Measurements from ENCODE around the gene C11orf16. TPM values are rescaled to one million over a fixed set of nuclear protein-coding genes. Genes with fewer than 3 reads are reported as not detected.

C11orf16 gene
- polyA plus RNA-seq, 1 of the 3 experiments (the other 2 are of a cell fraction): not detected

GRCh38 chr11:8967184-8967583, 34.4 kb upstream of the C11orf16 start:
- Histone ChIP-seq H3K4me2 (no peak overlapping the region), H3K36me3 (replicated peaks in 1 of 2; ENCODE audit: control insufficient read depth in 1 of 2, insufficient read depth in 2 of 2, low read length in 1 of 2) (peaks cover 3 to 5% of the 10 kb centered on the region in 2 experiments), H3K27me3 (ENCODE audit: insufficient read depth) (no peaks in the 10 kb centered on the region), H3K9me2 (no peaks in the 10 kb centered on the region), H3K9me3 (no peaks in the 10 kb centered on the region), H4K20me1 (ENCODE audit: insufficient read depth) (no peaks in the 10 kb centered on the region), H3K79me2 (ENCODE audit: insufficient read depth) (peaks cover 23% of the 10 kb centered on the region), H3F3A (replicated peaks; ENCODE audit: insufficient read depth) (no peaks in the 10 kb centered on the region), H3K4me1 (ENCODE audit: control insufficient read depth in 1 of 2, insufficient read depth in 2 of 2, low read depth in 1 of 2, low read length in 1 of 2) (peaks cover 3 to 13% of the 10 kb centered on the region in 2 experiments; a peak in 2 of 4 replicates), H3K27ac (ENCODE audit: low read depth in 2 of 2, low read length in 1 of 2) (no peak overlapping the region), H3K4me3 (ENCODE audit: low read depth in 2 of 2, low read length in 1 of 2) (no peak overlapping the region), H3K9ac (no peak overlapping the region), H2AFZ (ENCODE audit: low read depth) (no peak overlapping the region)
- 88% methylated on average over 8 of the region's 8 CpGs for WGBS (ENCODE audit: low lambda C conversion rate)
- no peak for DNase-seq
- POLR2A ChIA-PET: no interaction called here
- TF ChIP-seq TEAD4 (IDR thresholded peaks at IDR 0.05; ENCODE audit: borderline replicate concordance, insufficient read depth): no peak
- TF ChIP-seq ZBTB33 (IDR thresholded peaks at IDR 0.05; ENCODE audit: borderline replicate concordance, low read depth): no peak
- TF ChIP-seq TCF12 (IDR thresholded peaks at IDR 0.05): no peak
- no peak for TF ChIP-seq PBX3 (IDR thresholded peaks at IDR 0.05)
- no peak for TF ChIP-seq TAF1 (IDR thresholded peaks at IDR 0.05; ENCODE audit: borderline replicate concordance, low read depth, low read length)
- no peak for TF ChIP-seq RFX5 (IDR thresholded peaks at IDR 0.05; ENCODE audit: low read length)
- TF ChIP-seq RXRA (IDR thresholded peaks at IDR 0.05; ENCODE audit: borderline replicate concordance, low read depth): no peak
- TF ChIP-seq, protein P1, sequence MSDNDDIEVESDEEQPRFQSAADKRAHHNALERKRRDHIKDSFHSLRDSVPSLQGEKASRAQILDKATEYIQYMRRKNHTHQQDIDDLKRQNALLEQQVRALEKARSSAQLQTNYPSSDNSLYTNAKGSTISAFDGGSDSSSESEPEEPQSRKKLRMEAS (IDR thresholded peaks at IDR 0.05; ENCODE audit: low read depth): no peak
- no peak for TF ChIP-seq ELF1 (IDR thresholded peaks at IDR 0.05)
- no peak for TF ChIP-seq FOXM1 (IDR thresholded peaks at IDR 0.05; ENCODE audit: low read depth)
- no peak for TF ChIP-seq RAD21 (IDR thresholded peaks at IDR 0.05; ENCODE audit: low read length)
- TF ChIP-seq, protein P2, sequence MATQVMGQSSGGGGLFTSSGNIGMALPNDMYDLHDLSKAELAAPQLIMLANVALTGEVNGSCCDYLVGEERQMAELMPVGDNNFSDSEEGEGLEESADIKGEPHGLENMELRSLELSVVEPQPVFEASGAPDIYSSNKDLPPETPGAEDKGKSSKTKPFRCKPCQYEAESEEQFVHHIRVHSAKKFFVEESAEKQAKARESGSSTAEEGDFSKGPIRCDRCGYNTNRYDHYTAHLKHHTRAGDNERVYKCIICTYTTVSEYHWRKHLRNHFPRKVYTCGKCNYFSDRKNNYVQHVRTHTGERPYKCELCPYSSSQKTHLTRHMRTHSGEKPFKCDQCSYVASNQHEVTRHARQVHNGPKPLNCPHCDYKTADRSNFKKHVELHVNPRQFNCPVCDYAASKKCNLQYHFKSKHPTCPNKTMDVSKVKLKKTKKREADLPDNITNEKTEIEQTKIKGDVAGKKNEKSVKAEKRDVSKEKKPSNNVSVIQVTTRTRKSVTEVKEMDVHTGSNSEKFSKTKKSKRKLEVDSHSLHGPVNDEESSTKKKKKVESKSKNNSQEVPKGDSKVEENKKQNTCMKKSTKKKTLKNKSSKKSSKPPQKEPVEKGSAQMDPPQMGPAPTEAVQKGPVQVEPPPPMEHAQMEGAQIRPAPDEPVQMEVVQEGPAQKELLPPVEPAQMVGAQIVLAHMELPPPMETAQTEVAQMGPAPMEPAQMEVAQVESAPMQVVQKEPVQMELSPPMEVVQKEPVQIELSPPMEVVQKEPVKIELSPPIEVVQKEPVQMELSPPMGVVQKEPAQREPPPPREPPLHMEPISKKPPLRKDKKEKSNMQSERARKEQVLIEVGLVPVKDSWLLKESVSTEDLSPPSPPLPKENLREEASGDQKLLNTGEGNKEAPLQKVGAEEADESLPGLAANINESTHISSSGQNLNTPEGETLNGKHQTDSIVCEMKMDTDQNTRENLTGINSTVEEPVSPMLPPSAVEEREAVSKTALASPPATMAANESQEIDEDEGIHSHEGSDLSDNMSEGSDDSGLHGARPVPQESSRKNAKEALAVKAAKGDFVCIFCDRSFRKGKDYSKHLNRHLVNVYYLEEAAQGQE (IDR thresholded peaks at IDR 0.05; ENCODE audit: low read depth, low read length): no peak
- no peak for TF ChIP-seq YY1 (IDR thresholded peaks at IDR 0.05; ENCODE audit: low read depth)
- no peak for TF ChIP-seq SMC3 (IDR thresholded peaks at IDR 0.05; ENCODE audit: low read depth, low read length)
- TF ChIP-seq, protein P3, sequence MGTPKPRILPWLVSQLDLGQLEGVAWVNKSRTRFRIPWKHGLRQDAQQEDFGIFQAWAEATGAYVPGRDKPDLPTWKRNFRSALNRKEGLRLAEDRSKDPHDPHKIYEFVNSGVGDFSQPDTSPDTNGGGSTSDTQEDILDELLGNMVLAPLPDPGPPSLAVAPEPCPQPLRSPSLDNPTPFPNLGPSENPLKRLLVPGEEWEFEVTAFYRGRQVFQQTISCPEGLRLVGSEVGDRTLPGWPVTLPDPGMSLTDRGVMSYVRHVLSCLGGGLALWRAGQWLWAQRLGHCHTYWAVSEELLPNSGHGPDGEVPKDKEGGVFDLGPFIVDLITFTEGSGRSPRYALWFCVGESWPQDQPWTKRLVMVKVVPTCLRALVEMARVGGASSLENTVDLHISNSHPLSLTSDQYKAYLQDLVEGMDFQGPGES (IDR thresholded peaks at IDR 0.05; ENCODE audit: low read depth, low read length): no peak
- TF ChIP-seq EZH2phosphoT487 (IDR thresholded peaks at IDR 0.05; ENCODE audit: borderline replicate concordance, low read depth): no peak
- TF ChIP-seq, protein P4, sequence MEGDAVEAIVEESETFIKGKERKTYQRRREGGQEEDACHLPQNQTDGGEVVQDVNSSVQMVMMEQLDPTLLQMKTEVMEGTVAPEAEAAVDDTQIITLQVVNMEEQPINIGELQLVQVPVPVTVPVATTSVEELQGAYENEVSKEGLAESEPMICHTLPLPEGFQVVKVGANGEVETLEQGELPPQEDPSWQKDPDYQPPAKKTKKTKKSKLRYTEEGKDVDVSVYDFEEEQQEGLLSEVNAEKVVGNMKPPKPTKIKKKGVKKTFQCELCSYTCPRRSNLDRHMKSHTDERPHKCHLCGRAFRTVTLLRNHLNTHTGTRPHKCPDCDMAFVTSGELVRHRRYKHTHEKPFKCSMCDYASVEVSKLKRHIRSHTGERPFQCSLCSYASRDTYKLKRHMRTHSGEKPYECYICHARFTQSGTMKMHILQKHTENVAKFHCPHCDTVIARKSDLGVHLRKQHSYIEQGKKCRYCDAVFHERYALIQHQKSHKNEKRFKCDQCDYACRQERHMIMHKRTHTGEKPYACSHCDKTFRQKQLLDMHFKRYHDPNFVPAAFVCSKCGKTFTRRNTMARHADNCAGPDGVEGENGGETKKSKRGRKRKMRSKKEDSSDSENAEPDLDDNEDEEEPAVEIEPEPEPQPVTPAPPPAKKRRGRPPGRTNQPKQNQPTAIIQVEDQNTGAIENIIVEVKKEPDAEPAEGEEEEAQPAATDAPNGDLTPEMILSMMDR (IDR thresholded peaks at IDR 0.05): no peak
- TF ChIP-seq NFIC (IDR thresholded peaks at IDR 0.05; ENCODE audit: borderline replicate concordance): no peak
- no peak for TF ChIP-seq NRF1 (IDR thresholded peaks at IDR 0.05; ENCODE audit: low read depth, low read length)
- no peak for TF ChIP-seq MXI1 (IDR thresholded peaks at IDR 0.05; ENCODE audit: low read depth, low read length)
- CTCF ChIA-PET: interaction anchor here (1.3 kb wide), 1 partner anchor 53 kb away, joined by 3 read pairs; no protein-coding TSS in a partner anchor
